NCI-H1930 (cell line): ENCODE data around the gene ORC3.
"Not testable (repeated sequence)": the region's sequence is repeated elsewhere in the genome, so short reads cannot be mapped to it uniquely, and the experiment has no call there.

Experiments used
- DNase-seq, 2 experiments: peaks; one replicate each; lab custom pipeline; 2025; lab: John Stamatoyannopoulos, UW

The ORC3 gene

GRCh38 chr6:87661016-87661415 is 71.1 kb downstream of the ORC3 start:
- no peak for DNase-seq

GRCh38 chr6:87661503-87661902 is 71.6 kb downstream of the ORC3 start:
- no peak for DNase-seq

DNA sequence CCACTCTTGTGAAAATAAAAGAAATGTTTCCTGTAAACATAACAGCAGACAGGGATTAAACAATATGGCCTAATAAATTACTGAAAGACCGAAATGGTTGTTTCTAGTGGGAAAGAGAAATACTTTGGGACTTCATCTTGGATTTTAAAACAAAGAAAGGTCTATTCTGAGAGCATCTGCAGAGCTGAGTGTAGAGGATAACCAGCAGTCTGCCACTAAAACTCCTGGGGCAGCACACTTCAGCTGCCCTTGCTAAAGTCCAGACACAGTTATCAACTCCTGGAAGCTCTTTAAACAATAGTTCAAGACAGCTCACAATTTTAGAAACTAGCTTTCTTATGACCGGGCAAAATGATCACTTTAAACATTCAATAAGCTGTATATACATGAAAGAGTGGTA is 73.5 kb downstream of the ORC3 start:
- DNase-seq = no peak

DNA sequence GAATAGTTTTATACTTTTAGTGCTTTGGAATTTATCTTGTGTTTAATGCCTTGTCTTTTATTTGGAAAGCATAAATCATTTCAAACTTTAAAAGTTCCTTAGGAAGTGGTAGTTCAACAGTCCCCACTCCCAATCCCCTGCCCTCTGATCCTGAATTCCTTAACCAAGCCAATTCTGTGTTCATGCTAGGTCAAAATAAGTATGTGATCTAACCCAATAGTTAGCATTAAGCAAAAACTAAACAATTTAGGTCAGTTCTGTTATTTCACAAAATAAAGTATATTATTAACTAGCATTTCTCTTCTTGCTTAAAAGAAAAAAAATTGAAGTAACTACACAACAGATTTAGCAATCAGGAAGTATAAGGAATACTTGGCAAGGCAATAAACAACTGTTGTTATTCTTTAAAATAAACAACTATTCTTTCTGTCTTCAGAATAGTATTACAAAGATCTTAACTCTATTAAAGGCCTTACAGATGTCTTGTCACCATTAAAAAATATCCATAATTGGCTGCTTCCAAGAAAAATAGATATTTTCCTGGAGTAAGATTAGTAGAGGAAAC is 75.1 kb downstream of the ORC3 start:
- DNase-seq = no peak

- no peak for DNase-seq
Observed at GRCh38 chr6:87667032-87667431, 77.1 kb downstream of the ORC3 start.

- no peak for DNase-seq
Observed at GRCh38 chr6:87668013-87668412, 78.1 kb downstream of the ORC3 start.

DNA sequence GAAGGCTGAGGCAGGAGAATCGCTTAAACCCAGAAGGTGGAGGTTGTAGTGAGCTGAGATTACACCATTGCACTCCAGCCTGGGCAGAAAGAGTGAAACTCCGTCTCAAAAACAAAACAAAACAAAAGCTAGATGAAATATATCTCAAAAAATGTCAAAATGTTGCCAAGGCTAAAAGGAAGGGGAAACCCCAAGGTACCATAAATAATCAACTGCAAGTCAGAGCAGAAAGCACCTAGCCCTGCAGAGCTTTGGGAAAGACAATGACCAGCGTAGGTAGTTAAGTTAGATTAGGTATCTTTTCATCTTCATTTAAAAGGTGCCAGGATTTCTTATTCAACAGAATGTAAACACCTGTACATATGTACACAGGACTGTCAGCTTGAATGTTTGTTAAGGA is 79.1 kb downstream of the ORC3 start:
- no peak for DNase-seq

GRCh38 chr6:87670707-87671106 is 80.8 kb downstream of the ORC3 start:
- DNase-seq = no peak

DNA sequence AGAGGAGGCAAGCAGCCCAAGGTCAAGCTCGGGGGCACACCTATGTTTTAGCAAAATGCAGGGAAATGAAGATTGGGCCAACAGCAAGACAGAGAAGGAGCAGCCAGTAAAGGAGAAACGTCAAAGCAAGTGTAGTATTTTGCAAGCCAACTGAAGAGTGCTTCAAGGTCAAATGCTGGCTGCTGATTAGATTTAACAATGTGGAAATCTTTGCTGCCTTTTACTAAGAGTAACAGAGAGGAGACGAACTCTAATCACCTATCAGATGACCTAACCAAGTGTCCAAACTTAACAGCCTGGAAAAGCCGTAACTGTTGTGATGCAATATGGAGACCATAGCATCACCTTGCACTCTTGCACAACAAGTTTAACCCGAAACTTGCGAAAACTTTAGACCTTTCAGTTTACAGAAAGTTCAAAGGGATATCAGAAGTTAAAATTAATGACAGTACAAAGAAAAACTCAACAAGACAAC is 81.7 kb downstream of the ORC3 start:
- no peak for DNase-seq

- no peak for DNase-seq
Observed at GRCh38 chr6:87672641-87673040, 82.7 kb downstream of the ORC3 start.

- DNase-seq = no peak
Observed at GRCh38 chr6:87673237-87673636, 83.3 kb downstream of the ORC3 start.

DNA sequence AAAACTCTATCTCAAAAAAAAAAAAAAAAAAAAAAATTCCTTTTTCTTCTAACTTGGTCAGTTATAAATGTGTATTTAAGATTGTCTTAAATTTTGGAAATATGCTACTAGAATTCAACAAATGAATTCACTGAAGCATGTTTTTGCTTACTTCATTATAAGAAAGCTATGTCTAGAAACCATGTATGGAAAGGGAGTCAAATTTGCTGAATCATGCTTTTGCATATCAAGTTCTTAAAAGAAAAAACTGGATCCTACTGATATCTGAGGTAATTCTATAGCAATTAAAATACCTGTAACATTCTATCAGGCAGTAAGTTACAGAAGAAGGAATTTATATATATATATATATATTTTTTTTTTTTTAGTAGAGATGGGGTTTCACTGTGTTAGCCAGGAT is 84.4 kb downstream of the ORC3 start:
- no peak for DNase-seq

DNA sequence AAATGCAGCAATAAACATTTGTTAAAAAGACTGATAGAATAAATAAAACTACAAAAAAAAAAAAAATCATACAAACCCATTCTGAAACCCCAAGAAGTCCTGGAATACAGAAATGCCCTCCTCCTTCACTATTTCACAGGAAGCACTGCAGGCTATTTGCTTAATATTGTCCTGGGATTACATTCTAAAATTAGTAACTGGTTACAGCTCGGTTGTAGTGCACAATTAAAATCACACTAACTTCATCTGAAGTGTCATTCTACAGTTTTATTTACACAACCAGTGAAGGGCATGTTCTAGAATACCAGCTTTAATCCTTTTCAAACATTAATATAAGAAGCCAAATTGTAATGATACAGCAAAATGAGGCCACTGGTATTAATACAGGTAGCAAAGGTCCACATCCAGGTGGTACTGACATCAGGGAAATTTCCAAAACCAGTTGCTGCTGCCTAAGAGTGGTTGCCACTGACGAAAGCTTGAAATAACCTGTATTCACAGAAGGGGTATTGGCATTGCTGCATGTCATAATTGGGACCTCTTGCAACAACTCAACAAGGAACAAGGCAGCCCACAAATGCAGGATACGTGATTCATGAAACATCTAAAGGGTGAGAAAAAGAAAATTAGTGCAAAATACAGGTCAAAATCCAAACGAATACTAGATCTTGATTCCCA is 85.2 kb downstream of the ORC3 start:
- no peak for DNase-seq

- DNase-seq = no peak
Observed at GRCh38 chr6:87682310-87682709, 92.4 kb downstream of the ORC3 start.

- DNase-seq = no peak
Observed at GRCh38 chr6:87683890-87684289, 94.0 kb downstream of the ORC3 start.

DNA sequence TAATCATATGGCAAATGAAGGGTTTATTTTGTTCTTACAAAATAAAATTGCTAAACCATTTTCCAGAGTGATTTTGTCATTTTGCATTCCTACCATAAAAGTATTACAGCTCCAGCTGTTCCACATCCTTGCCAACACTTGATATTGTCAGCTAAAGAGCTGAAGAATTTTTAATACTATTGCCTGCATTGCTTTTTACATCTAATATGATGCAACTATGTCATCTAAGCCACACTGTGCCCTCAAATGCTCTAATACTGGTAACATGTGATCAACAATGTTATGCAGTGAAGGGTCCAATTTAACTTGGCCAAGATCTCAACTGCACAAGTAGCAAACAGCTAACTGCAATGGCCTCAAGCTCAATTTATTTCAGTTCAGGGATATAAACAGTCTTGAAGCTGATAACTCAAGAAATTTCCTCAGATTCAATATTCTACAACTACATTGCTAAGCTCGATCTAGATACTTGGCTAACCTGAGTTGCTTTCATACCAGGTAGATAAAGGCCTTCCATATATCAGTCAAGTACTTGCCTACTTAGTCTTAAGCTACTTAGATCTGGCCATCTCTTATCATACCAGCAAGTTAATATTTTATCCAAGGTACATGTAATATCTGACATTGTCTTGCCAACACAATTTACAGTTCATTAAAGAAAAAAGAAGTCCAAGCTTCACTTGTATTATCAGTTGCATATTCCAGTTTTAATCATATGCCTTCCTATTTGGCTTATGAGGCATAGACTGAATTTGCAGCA is 95.1 kb downstream of the ORC3 start:
- DNase-seq = no peak

DNA sequence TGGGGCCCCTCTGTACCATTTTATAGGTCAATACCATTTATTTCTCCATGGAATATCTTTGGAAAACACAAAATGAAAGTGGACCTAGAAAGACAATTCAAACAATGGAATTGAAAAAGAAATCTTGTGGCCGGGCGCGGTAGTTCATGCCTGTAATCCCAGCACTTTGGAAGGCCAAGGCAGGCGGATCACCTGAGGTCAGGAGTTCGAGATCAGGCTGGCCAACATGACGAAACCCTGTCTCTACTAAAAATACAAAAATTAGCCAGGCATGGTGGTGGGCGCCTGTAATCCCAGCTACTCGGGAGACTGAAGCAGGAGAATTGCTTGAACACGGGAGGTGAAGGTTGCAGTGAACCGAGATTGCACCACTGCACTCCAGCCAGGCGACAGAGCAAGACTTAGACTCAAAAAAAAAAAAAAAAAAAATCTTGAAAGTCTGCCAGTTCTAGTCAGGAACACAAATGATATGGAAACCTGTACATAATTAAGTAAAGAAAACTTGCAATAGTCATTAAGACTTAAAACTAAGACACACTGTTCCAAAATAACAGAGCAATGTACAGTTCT is 96.8 kb downstream of the ORC3 start:
- DNase-seq = not testable (repeated sequence)

DNA sequence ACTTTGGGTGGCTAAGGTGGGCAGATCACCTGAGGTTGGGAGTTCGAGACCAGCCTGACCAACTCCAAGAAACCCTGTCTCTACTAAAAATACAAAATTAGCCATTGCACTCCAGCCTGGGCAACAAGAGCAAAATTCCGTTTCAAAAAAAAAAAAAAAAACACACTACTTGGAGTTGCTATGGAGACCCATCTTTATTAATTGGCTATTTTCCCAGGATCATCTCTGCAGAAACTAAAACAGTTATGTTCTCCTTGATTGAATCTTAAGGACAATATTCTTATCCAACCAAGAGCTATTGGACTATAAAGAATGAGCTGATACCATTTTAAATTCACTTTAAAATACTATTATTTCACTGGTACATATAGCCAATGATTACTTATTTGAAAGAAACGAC is 97.4 kb downstream of the ORC3 start:
- no peak for DNase-seq

DNA sequence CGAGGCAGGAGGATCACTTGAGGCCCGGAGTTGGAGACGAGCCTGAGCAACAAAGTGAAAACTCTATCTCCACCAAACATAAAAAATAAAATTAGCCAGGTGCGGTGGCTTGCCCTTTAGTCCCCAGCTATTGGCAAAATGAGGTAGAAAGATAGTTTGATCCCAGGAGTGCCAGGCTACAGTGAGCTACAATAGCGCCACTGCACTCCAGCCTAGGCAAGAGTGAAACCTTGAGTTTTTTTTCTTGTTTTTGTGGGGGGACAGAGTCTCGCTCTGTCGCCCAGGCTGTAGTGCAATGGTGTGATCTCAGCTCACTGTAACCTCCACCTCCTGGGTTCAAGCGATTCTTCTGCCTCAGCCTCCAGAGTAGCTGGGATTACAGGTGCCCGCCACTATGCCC is 98.0 kb downstream of the ORC3 start:
- DNase-seq = not testable (repeated sequence)

DNA sequence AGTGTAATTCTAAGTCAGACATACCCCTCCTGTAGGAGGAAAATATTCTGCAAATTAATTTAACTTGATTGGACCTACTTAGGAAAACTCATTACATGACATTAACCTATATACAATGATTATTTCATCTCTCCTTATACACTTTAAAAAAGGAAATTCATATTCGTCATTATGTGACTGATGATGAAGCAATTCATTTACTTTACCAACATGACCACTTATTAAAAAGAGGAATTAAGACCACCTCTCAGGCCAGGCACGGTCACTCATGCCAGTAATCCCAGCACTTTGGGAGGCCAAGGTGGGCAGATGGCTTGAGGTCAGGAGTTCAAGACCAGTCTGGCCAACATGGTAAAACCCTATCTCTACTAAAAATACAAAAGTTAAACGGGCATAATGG is 100.5 kb downstream of the ORC3 start:
- DNase-seq = no peak

GRCh38 chr6:87692086-87692485 is 102.2 kb downstream of the ORC3 start:
- DNase-seq = no peak

DNA sequence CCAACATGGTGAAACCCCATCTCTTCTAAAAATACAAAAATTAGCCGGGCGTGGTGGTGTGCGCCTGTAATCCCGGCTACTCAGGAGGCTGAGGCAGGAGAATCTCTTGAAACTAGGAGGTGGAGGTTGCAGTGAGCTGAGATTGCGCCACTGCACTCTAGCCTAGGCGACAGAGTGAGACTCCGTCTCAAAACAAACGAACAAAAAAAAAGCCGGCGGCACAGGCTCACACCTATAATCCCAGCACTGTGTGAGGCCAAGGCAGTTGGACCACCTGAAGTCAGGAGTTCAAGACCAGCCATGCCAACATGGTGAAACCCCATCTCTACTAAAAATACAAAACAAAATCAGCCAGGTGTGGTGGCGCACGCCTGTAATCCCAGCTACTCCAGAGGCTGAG is 106.9 kb downstream of the ORC3 start:
- DNase-seq = not testable (repeated sequence)
